K562 (cell line): ENCODE measurements around the gene UBE2R2.

Experiments
- CBX1 ChIP-seq: sonication (generic); IDR thresholded peaks from 2 replicates; pipeline ENCODE4 v1.6.1; 2016; ENCODE audit warnings: antibody characterized with exemption, low read depth, mild to moderate bottlenecking
- CREB1 ChIP-seq, 2 experiments: sonication (generic) in 1 of 2; formaldehyde crosslinking in 1 of 2; IDR thresholded peaks; 2 replicates each; pipeline versions ENCODE4 v1.6.1 to v1.8.0; 2012 to 2022; ENCODE audit warnings: inconsistent platforms in 1 of 2, mild to moderate bottlenecking in 1 of 2, missing genetic modification reagents in 1 of 2, moderate library complexity in 1 of 2
- CTCF ChIP-seq, 3 experiments: IDR thresholded peaks in 2 of 3; conservative IDR thresholded peaks in 1 of 3; 2 replicates each; pipeline ENCODE4 v1.5.1; 2011 to 2012; ENCODE audit warnings: low read length in 3 of 3, mild to moderate bottlenecking in 3 of 3, control low read depth in 2 of 3, improper control_type of control experiment in 1 of 3, inconsistent platforms in 1 of 3, low read depth in 1 of 3, mixed read lengths in 1 of 3, moderate library complexity in 1 of 3; ENCODE audit not compliant: insufficient read depth in 2 of 3
- ELF1 ChIP-seq: fragments of 200-800 bp; sonication (Bioruptor generic); IDR thresholded peaks from 2 replicates; pipeline ENCODE4 v1.6.1; 2016; ENCODE audit warnings: missing genetic modification characterization, missing compliant biosample characterization
- POLR2A ChIP-seq: fragments of 450-650 bp; conservative IDR thresholded peaks from 2 replicates; pipeline ENCODE4 v1.6.1; 2016
- REST ChIP-seq, 2 experiments: fragments of 450-650 bp; formaldehyde crosslinking in 1 of 2; IDR thresholded peaks; 2 replicates each; pipeline versions ENCODE4 v1.4.0 to v1.6.1; 2014 to 2020; ENCODE audit warnings: mild to moderate bottlenecking in 2 of 2, borderline replicate concordance in 1 of 2, low read depth in 1 of 2
- RNF2 ChIP-seq: sonication (generic); IDR thresholded peaks from 2 replicates; pipeline ENCODE4 v1.6.1; 2016
- SLC30A9 ChIP-seq: fragments of 250-450 bp; sonication (Bioruptor Pico); IDR thresholded peaks from 2 replicates; pipeline ENCODE4 v1.8.0; 2022; ENCODE audit warnings: mild to moderate bottlenecking, moderate library complexity
- ZNF124 ChIP-seq: sonication (generic); formaldehyde crosslinking; IDR thresholded peaks from 2 replicates; pipeline ENCODE4 v1.8.1; 2022; ENCODE audit warnings: missing genetic modification reagents

GRCh38 chr9:33894316-33894715 is 77.4 kb downstream of the UBE2R2 start:
- TF ChIP-seq CTCF (IDR thresholded peaks at IDR 0.05 in 2 of 3, conservative IDR thresholded peaks at IDR 0.05 in 1 of 3; ENCODE audit: insufficient read depth in 2 of 3, low read depth in 1 of 3, low read length in 3 of 3) (no peak), RNF2 (no peak), CREB1 (IDR thresholded peaks at IDR 0.05) (no peak), CREB1 (CRISPR knock-in tag; IDR thresholded peaks at IDR 0.05) (no peak), ELF1 (tag) (no peak), SLC30A9 (CRISPR knock-in tag) (no peak), CBX1 (no peak), REST (IDR thresholded peaks at IDR 0.05; ENCODE audit: borderline replicate concordance) (no peak), REST (CRISPR knock-in tag; IDR thresholded peaks at IDR 0.05; ENCODE audit: low read depth) (no peak), ZNF124 (CRISPR knock-in tag) (no peak), POLR2A (no peak)
